ENCODE results near the gene CCL23.

DNA sequence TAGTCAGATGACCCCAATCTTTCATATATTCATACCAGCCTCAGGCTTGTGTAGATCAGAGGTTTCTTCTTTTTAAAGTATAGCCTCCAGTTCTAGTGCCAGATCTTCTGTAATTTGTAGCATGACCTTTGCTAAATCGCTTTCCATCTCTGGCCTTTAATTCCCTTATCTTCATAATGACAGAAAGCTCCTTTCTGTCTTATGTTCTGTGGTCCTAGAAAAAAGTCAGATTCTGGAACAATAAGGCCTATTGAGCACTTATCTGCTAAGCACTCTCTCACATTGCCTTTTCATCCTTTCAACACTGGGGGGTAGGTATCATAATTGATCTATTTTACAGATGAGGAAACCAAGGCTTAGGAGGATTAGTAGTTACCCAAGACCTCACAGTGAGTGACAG is 45.7 kb downstream of the CCL23 start:
- TF ChIP-seq, protein P1, sequence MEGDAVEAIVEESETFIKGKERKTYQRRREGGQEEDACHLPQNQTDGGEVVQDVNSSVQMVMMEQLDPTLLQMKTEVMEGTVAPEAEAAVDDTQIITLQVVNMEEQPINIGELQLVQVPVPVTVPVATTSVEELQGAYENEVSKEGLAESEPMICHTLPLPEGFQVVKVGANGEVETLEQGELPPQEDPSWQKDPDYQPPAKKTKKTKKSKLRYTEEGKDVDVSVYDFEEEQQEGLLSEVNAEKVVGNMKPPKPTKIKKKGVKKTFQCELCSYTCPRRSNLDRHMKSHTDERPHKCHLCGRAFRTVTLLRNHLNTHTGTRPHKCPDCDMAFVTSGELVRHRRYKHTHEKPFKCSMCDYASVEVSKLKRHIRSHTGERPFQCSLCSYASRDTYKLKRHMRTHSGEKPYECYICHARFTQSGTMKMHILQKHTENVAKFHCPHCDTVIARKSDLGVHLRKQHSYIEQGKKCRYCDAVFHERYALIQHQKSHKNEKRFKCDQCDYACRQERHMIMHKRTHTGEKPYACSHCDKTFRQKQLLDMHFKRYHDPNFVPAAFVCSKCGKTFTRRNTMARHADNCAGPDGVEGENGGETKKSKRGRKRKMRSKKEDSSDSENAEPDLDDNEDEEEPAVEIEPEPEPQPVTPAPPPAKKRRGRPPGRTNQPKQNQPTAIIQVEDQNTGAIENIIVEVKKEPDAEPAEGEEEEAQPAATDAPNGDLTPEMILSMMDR (tag by site-specific recombination; IDR thresholded peaks at IDR 0.05) = no peak
- no peak for TF ChIP-seq ZNF112 (tag by site-specific recombination; IDR thresholded peaks at IDR 0.05)
- no peak for TF ChIP-seq ZNF274 (IDR thresholded peaks at IDR 0.05; ENCODE audit: low read length)
- TF ChIP-seq ZNF274 (tag by site-specific recombination; IDR thresholded peaks at IDR 0.05; ENCODE audit: borderline replicate concordance) = no peak
- TF ChIP-seq, protein P2, sequence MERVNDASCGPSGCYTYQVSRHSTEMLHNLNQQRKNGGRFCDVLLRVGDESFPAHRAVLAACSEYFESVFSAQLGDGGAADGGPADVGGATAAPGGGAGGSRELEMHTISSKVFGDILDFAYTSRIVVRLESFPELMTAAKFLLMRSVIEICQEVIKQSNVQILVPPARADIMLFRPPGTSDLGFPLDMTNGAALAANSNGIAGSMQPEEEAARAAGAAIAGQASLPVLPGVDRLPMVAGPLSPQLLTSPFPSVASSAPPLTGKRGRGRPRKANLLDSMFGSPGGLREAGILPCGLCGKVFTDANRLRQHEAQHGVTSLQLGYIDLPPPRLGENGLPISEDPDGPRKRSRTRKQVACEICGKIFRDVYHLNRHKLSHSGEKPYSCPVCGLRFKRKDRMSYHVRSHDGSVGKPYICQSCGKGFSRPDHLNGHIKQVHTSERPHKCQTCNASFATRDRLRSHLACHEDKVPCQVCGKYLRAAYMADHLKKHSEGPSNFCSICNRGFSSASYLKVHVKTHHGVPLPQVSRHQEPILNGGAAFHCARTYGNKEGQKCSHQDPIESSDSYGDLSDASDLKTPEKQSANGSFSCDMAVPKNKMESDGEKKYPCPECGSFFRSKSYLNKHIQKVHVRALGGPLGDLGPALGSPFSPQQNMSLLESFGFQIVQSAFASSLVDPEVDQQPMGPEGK (tag by site-specific recombination; IDR thresholded peaks at IDR 0.05) = no peak
- TF ChIP-seq, protein P3, sequence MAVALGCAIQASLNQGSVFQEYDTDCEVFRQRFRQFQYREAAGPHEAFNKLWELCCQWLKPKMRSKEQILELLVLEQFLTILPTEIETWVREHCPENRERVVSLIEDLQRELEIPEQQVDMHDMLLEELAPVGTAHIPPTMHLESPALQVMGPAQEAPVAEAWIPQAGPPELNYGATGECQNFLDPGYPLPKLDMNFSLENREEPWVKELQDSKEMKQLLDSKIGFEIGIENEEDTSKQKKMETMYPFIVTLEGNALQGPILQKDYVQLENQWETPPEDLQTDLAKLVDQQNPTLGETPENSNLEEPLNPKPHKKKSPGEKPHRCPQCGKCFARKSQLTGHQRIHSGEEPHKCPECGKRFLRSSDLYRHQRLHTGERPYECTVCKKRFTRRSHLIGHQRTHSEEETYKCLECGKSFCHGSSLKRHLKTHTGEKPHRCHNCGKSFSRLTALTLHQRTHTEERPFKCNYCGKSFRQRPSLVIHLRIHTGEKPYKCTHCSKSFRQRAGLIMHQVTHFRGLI (tag by site-specific recombination; IDR thresholded peaks at IDR 0.05) = no peak

Data from HEK293 (cell line).